ENCODE data around the gene PLD3.

Gene PLD3

GRCh38 chr19:40413291-40413845 is 64.9 kb downstream of the PLD3 start, which contains the start of gene PRX:
Gene PRX, minus strand, starts transcription at chr19:40413378. Its CDS starts 5,446 bp downstream, at chr19:40407932.
- DNase-seq (ENCODE audit: low read depth in 2 of 2): no peak

GRCh38 chr19:40414542-40415535 is 66.3 kb downstream of the PLD3 start:
- no peak for DNase-seq (ENCODE audit: low read depth in 2 of 2)

GRCh38 chr19:40415768-40416167 is 67.3 kb downstream of the PLD3 start:
- DNase-seq (ENCODE audit: low read depth in 2 of 2): no peak

GRCh38 chr19:40416918-40417642 is 68.6 kb downstream of the PLD3 start:
- no peak for DNase-seq (ENCODE audit: low read depth in 2 of 2)

GRCh38 chr19:40417643-40417981 is 69.1 kb downstream of the PLD3 start:
- DNase-seq (ENCODE audit: low read depth in 2 of 2): no peak

- no peak for DNase-seq (ENCODE audit: low read depth in 2 of 2)
These were observed 69.5 kb downstream of the PLD3 start for GRCh38 chr19:40418040-40418439.

GRCh38 chr19:40419066-40419612 is 70.6 kb downstream of the PLD3 start:
- no peak for DNase-seq (ENCODE audit: low read depth in 2 of 2)

- DNase-seq (ENCODE audit: low read depth in 2 of 2): no peak
These were observed 71.3 kb downstream of the PLD3 start for GRCh38 chr19:40419780-40420179.

- no peak for DNase-seq (ENCODE audit: low read depth in 2 of 2)
These were observed 71.9 kb downstream of the PLD3 start for GRCh38 chr19:40420451-40420765.

- peak; percentile 56 for DNase-seq (ENCODE audit: low read depth in 2 of 2)
These were observed 72.6 kb downstream of the PLD3 start for GRCh38 chr19:40420766-40421765.

- DNase-seq (ENCODE audit: low read depth in 2 of 2): no peak
These were observed 73.7 kb downstream of the PLD3 start for GRCh38 chr19:40421993-40422747.

- DNase-seq (ENCODE audit: low read depth in 2 of 2): no peak
These were observed 74.5 kb downstream of the PLD3 start for GRCh38 chr19:40422748-40423566.

GRCh38 chr19:40423938-40424337 is 75.4 kb downstream of the PLD3 start:
- DNase-seq (ENCODE audit: low read depth in 2 of 2): no peak

GRCh38 chr19:40424637-40425449 is 76.3 kb downstream of the PLD3 start:
- no peak for DNase-seq (ENCODE audit: low read depth in 2 of 2)

GRCh38 chr19:40425450-40426287 is 77.2 kb downstream of the PLD3 start, which contains the start of gene SERTAD1:
Gene SERTAD1, minus strand, starts transcription at chr19:40425992. Its CDS starts 2,446 bp downstream, at chr19:40423546.
- DNase-seq (ENCODE audit: low read depth in 2 of 2): peak; percentile 98
